ENCODE measurements around the gene KDELR1.

DNA sequence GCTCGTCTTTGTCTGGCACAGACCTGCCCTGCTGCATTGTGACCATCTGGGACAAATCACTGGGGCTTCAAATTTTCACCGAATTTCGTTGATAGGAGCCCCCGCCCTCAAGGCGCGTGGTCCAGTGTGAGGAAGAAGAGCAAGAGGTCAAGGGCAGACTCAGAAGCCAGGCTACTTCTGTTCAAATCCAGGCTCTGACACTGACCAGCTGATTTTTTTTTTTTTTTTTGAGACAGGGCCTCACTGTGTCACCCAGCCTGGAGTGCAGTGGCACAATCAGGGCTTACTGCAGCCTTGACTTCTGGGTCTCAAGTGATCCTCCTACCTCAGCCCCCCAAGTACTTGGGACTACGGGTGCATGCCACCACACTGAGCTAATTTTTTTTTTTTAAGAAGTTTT, 20.0 kb downstream of the KDELR1 start:
- TF ChIP-seq, protein P1, sequence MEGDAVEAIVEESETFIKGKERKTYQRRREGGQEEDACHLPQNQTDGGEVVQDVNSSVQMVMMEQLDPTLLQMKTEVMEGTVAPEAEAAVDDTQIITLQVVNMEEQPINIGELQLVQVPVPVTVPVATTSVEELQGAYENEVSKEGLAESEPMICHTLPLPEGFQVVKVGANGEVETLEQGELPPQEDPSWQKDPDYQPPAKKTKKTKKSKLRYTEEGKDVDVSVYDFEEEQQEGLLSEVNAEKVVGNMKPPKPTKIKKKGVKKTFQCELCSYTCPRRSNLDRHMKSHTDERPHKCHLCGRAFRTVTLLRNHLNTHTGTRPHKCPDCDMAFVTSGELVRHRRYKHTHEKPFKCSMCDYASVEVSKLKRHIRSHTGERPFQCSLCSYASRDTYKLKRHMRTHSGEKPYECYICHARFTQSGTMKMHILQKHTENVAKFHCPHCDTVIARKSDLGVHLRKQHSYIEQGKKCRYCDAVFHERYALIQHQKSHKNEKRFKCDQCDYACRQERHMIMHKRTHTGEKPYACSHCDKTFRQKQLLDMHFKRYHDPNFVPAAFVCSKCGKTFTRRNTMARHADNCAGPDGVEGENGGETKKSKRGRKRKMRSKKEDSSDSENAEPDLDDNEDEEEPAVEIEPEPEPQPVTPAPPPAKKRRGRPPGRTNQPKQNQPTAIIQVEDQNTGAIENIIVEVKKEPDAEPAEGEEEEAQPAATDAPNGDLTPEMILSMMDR (IDR thresholded peaks at IDR 0.05) = no peak
- TF ChIP-seq POLR2A (IDR thresholded peaks at IDR 0.05) = no peak

Measured in right lobe of liver (tissue), 4 donors.